ENCODE results near the gene TEPSIN. TPM values are rescaled to one million over a fixed set of nuclear protein-coding genes. Genes with fewer than 3 reads are reported as not detected.

TEPSIN gene
- total RNA-seq, 2 donors from 2014 or later: 30.0 to 45.0 TPM

- DNase-seq: no peak
Measured at GRCh38 chr17:81194225-81194760, 44.6 kb downstream of the TEPSIN start.

GRCh38 chr17:81193470-81194224 is 45.2 kb downstream of the TEPSIN start:
- H3K4me1 ChIP-seq (ENCODE audit: control insufficient read depth, insufficient read depth, low read length): no peaks in the 10 kb centered on the region
- H3K9ac ChIP-seq (ENCODE audit: extremely low read depth, low read length, poor library complexity, severe bottlenecking): no peak overlapping the region
- no peak for DNase-seq
- Mint-ChIP-seq H3K9me3 (no peaks in the 10 kb centered on the region), H3K4me3 (no peak overlapping the region), H3K4me1 (no peaks in the 10 kb centered on the region), H3K27me3 (ENCODE audit: insufficient read depth) (no peaks in the 10 kb centered on the region), H3K36me3 (ENCODE audit: low read depth) (peaks cover 4% of the 10 kb centered on the region), H3K27ac (no peak overlapping the region)
- 93 to 94% methylated on average over 27 to 38 of the region's 38 CpGs for WGBS, 2 experiments (ENCODE audit: insufficient coverage in 1 of 2, insufficient read length in 1 of 2)
- H3K9me3 ChIP-seq (ENCODE audit: control insufficient read depth, low read length): no peaks in the 10 kb centered on the region
- TF ChIP-seq CTCF (conservative IDR thresholded peaks at IDR 0.05): no peak
- H3K36me3 ChIP-seq (ENCODE audit: control insufficient read depth, insufficient read depth, low read length): no peaks in the 10 kb centered on the region
- H3K27ac ChIP-seq (ENCODE audit: low read depth, low read length): no peak overlapping the region
- H3K27me3 ChIP-seq (ENCODE audit: control insufficient read depth, insufficient read depth, low read length, poor library complexity, severe bottlenecking): no peaks in the 10 kb centered on the region
- no peak overlapping the region for H3K4me3 ChIP-seq (ENCODE audit: low read length)

More at GRCh38 chr17:81194225-81194760, 44.6 kb downstream of the TEPSIN start:
- Histone ChIP-seq H3K9me3 (ENCODE audit: control insufficient read depth, low read length) (no peaks in the 10 kb centered on the region), H3K9ac (ENCODE audit: extremely low read depth, low read length, poor library complexity, severe bottlenecking) (no peak overlapping the region), H3K36me3 (ENCODE audit: control insufficient read depth, insufficient read depth, low read length) (no peaks in the 10 kb centered on the region), H3K27ac (ENCODE audit: low read depth, low read length) (no peak overlapping the region), H3K27me3 (ENCODE audit: control insufficient read depth, insufficient read depth, low read length, poor library complexity, severe bottlenecking) (no peaks in the 10 kb centered on the region), H3K4me1 (ENCODE audit: control insufficient read depth, insufficient read depth, low read length) (no peaks in the 10 kb centered on the region), H3K4me3 (ENCODE audit: low read length) (no peak overlapping the region)
- 94% methylated on average over 14 to 21 of the region's 21 CpGs for WGBS, 2 experiments (ENCODE audit: insufficient coverage in 1 of 2, insufficient read length in 1 of 2)
- Mint-ChIP-seq H3K27ac (no peak overlapping the region), H3K9me3 (no peaks in the 10 kb centered on the region), H3K4me1 (no peaks in the 10 kb centered on the region), H3K27me3 (ENCODE audit: insufficient read depth) (no peaks in the 10 kb centered on the region), H3K4me3 (no peak overlapping the region), H3K36me3 (ENCODE audit: low read depth) (peaks cover 4% of the 10 kb centered on the region)
- TF ChIP-seq CTCF (conservative IDR thresholded peaks at IDR 0.05): no peak

- Histone ChIP-seq H3K4me3 (ENCODE audit: low read length) (no peak overlapping the region), H3K27ac (ENCODE audit: low read depth, low read length) (no peak overlapping the region), H3K9me3 (ENCODE audit: control insufficient read depth, low read length) (no peaks in the 10 kb centered on the region), H3K36me3 (ENCODE audit: control insufficient read depth, insufficient read depth, low read length) (no peaks in the 10 kb centered on the region), H3K9ac (ENCODE audit: extremely low read depth, low read length, poor library complexity, severe bottlenecking) (no peak overlapping the region), H3K4me1 (ENCODE audit: control insufficient read depth, insufficient read depth, low read length) (no peaks in the 10 kb centered on the region), H3K27me3 (ENCODE audit: control insufficient read depth, insufficient read depth, low read length, poor library complexity, severe bottlenecking) (no peaks in the 10 kb centered on the region)
- DNase-seq: no peak
- 93 to 95% methylated on average over 13 to 17 of the region's 17 CpGs for WGBS, 2 experiments (ENCODE audit: insufficient coverage in 1 of 2, insufficient read length in 1 of 2)
- H3K27me3 Mint-ChIP-seq (ENCODE audit: insufficient read depth): no peaks in the 10 kb centered on the region
- H3K4me3 Mint-ChIP-seq: no peak overlapping the region
- H3K36me3 Mint-ChIP-seq (ENCODE audit: low read depth): peaks cover 2% of the 10 kb centered on the region
- no peak overlapping the region for H3K27ac Mint-ChIP-seq
- no peaks in the 10 kb centered on the region for H3K9me3 Mint-ChIP-seq
- TF ChIP-seq CTCF (conservative IDR thresholded peaks at IDR 0.05): no peak
- no peaks in the 10 kb centered on the region for H3K4me1 Mint-ChIP-seq
Measured at GRCh38 chr17:81193051-81193410, 45.8 kb downstream of the TEPSIN start.

Data from endodermal cell (in vitro differentiated cells).